ENCODE data around the gene F2RL3. TPM values are rescaled to one million over a fixed set of nuclear protein-coding genes. Genes with fewer than 3 reads are reported as not detected.

The F2RL3 gene
- total RNA-seq, 1 donor from 2014 or later: not detected

DNA sequence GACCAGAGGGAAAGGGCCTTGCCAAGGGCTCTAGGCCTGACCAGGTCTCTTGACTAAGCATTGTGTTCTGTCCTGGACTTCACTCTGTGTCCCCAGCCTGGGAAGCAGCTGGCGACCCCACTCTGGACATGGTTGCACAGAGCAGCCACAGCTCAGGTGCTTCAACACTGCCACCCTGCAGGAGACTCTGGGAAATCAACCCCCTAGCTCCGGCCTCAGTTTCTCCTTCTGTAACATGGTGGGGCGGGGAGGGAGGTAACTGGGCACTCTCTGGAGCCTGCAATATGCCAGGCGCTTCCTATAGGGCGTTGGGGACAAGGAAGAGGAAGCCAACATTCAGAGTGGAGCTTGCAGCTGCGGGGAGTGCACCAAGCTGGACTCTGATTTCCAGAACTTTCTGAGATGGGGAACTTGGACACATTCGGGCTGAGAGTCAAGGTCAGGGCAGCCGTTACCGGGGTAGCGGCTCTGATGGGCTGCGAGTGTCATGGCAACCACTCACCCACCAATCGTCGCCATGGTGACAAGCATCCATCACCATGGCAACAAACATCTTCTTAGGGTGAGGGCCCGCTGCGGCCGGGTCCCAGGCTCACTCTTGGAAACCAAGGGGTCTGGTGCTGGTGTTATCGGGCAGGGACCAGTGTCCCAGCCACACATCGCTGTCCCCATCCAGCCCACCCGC lies 12.8 kb downstream of the F2RL3 start:
- no peaks in the 10 kb centered on the region for H3K4me1 Mint-ChIP-seq (ENCODE audit: low read depth, unreplicated experiment)

DNA sequence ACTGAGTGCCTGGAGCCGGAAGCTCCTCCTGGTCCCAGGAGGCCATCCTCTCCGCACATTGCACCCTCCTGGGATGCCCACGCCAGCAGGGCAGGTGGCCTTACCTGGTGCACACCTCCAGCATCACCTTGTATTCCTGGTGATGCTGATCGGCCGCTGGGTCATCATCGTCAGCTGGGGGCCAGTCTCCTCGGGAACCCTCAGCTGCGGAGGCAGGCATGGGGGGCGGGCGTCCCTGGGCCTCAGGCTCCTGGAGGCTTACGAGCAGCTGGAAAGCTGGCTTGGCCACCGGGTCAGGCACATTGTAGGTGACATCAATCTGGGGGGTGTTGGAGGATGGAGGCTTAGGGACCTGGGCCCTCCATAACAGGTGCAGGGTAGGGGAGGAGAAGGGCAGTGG lies 13.7 kb downstream of the F2RL3 start:
- H3K4me3 Mint-ChIP-seq (ENCODE audit: unreplicated experiment): no peak overlapping the region
- H3K9me3 Mint-ChIP-seq (ENCODE audit: unreplicated experiment): peaks cover 7% of the 10 kb centered on the region
- no peaks in the 10 kb centered on the region for H3K36me3 Mint-ChIP-seq (ENCODE audit: unreplicated experiment)
- H3K4me1 Mint-ChIP-seq (ENCODE audit: low read depth, unreplicated experiment): no peaks in the 10 kb centered on the region
- peaks cover 5% of the 10 kb centered on the region for H3K27me3 Mint-ChIP-seq (ENCODE audit: unreplicated experiment)
- TF ChIP-seq, protein P1, sequence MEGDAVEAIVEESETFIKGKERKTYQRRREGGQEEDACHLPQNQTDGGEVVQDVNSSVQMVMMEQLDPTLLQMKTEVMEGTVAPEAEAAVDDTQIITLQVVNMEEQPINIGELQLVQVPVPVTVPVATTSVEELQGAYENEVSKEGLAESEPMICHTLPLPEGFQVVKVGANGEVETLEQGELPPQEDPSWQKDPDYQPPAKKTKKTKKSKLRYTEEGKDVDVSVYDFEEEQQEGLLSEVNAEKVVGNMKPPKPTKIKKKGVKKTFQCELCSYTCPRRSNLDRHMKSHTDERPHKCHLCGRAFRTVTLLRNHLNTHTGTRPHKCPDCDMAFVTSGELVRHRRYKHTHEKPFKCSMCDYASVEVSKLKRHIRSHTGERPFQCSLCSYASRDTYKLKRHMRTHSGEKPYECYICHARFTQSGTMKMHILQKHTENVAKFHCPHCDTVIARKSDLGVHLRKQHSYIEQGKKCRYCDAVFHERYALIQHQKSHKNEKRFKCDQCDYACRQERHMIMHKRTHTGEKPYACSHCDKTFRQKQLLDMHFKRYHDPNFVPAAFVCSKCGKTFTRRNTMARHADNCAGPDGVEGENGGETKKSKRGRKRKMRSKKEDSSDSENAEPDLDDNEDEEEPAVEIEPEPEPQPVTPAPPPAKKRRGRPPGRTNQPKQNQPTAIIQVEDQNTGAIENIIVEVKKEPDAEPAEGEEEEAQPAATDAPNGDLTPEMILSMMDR (IDR thresholded peaks at IDR 0.05; ENCODE audit: partially characterized antibody, unreplicated experiment): no peak
- no peak for DNase-seq
- no peak overlapping the region for H3K27ac Mint-ChIP-seq (ENCODE audit: unreplicated experiment)

More for the DNA sequence above, 12.8 kb downstream of the F2RL3 start:
- H3K9me3 Mint-ChIP-seq (ENCODE audit: unreplicated experiment): peaks cover 7% of the 10 kb centered on the region
- H3K27me3 Mint-ChIP-seq (ENCODE audit: unreplicated experiment): peaks cover 5% of the 10 kb centered on the region
- no peak for DNase-seq
- H3K27ac Mint-ChIP-seq (ENCODE audit: unreplicated experiment): no peak overlapping the region
- H3K36me3 Mint-ChIP-seq (ENCODE audit: unreplicated experiment): no peaks in the 10 kb centered on the region
- TF ChIP-seq, protein P1 (IDR thresholded peaks at IDR 0.05; ENCODE audit: partially characterized antibody, unreplicated experiment): no peak
- no peak overlapping the region for H3K4me3 Mint-ChIP-seq (ENCODE audit: unreplicated experiment)

DNA sequence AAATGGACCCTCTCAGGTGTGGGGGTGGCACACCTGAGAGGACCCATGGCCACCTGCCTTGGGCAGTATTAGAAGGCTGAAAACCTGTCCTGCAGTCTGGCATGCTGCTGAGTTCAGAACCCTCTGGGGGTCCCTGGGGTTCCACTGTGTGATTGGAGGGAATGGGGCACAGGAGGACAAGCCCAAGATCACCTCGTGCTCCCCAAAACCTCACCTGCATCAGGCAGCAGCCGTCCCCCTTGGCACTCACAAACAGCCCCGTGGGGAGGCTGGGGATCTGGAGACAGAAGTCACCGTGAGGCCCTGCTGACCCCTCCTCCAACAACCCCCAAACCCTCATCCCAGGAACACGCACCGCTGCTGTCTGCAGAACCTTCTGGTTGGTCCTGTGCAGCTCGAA lies 14.5 kb downstream of the F2RL3 start:
- Mint-ChIP-seq H3K9me3 (ENCODE audit: unreplicated experiment) (peaks cover 2% of the 10 kb centered on the region), H3K27me3 (ENCODE audit: unreplicated experiment) (peaks cover 5% of the 10 kb centered on the region), H3K4me1 (ENCODE audit: low read depth, unreplicated experiment) (no peaks in the 10 kb centered on the region), H3K36me3 (ENCODE audit: unreplicated experiment) (no peaks in the 10 kb centered on the region), H3K27ac (ENCODE audit: unreplicated experiment) (no peak overlapping the region), H3K4me3 (ENCODE audit: unreplicated experiment) (no peak overlapping the region)
- TF ChIP-seq, protein P1 (IDR thresholded peaks at IDR 0.05; ENCODE audit: partially characterized antibody, unreplicated experiment): no peak
- no peak for DNase-seq

DNA sequence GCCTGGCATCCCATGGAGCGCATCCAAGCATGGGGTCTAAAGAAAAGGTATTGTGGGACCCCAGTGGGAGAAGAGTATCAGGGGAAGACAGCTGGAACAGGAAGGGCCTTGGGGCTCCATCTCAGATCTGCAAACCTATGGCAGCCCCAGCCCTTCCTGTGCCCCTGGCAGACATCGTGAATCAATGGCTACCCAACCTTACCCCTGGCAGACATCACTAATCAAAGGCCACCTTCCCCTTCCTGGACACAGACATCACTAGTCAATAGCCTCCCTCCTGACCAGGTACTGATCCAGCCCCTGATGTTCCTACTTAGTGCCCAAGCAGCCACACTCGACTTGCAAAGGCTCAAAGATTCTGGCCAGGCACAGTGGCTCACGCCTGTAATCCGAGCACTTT lies 15.8 kb downstream of the F2RL3 start:
- TF ChIP-seq, protein P1 (IDR thresholded peaks at IDR 0.05; ENCODE audit: partially characterized antibody, unreplicated experiment): no peak

DNA sequence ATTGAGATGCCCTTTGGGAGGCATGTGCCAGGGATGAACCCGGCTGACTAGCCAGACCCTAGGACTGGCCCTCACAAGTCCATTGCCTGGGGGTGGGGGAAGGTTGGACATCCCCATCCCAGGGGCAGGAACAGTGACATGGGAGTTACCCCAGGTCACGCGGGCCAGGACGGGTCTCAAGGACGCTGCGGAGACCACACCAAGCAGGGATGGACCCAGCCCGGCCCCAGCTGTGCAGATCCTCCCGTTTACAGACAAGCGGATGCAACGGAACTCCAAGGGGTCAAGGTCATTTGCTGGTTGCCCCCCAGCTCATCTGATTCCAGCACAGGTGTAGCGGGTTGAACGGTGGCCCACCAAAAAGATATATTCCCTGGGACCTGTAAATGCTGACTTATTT lies 20.0 kb downstream of the F2RL3 start:
- no peaks in the 10 kb centered on the region for H3K27me3 Mint-ChIP-seq (ENCODE audit: unreplicated experiment)
- DNase-seq: no peak
- no peak overlapping the region for H3K4me3 Mint-ChIP-seq (ENCODE audit: unreplicated experiment)
- peaks cover 4% of the 10 kb centered on the region for H3K9me3 Mint-ChIP-seq (ENCODE audit: unreplicated experiment)
- no peak overlapping the region for H3K27ac Mint-ChIP-seq (ENCODE audit: unreplicated experiment)
- peaks cover 10% of the 10 kb centered on the region for H3K36me3 Mint-ChIP-seq (ENCODE audit: unreplicated experiment)
- no peaks in the 10 kb centered on the region for H3K4me1 Mint-ChIP-seq (ENCODE audit: low read depth, unreplicated experiment)
- TF ChIP-seq, protein P1 (IDR thresholded peaks at IDR 0.05; ENCODE audit: partially characterized antibody, unreplicated experiment): no peak

More for the DNA sequence above, 15.8 kb downstream of the F2RL3 start:
- no peak for DNase-seq
- no peak overlapping the region for H3K4me3 Mint-ChIP-seq (ENCODE audit: unreplicated experiment)
- H3K27me3 Mint-ChIP-seq (ENCODE audit: unreplicated experiment): peaks cover 5% of the 10 kb centered on the region
- no peaks in the 10 kb centered on the region for H3K4me1 Mint-ChIP-seq (ENCODE audit: low read depth, unreplicated experiment)
- H3K36me3 Mint-ChIP-seq (ENCODE audit: unreplicated experiment): no peaks in the 10 kb centered on the region
- no peak overlapping the region for H3K27ac Mint-ChIP-seq (ENCODE audit: unreplicated experiment)
- H3K9me3 Mint-ChIP-seq (ENCODE audit: unreplicated experiment): no peaks in the 10 kb centered on the region
